GM11168 (cell line): ENCODE measurements around the gene ZNF84.

Experiments used
- in situ Hi-C: fragments of 300-500 bp; cut with MboI; formaldehyde crosslinking; loops from one replicate; pipeline ENCODE4 v1.12.0; 2022; ENCODE audit warnings: low sequenced_read_pairs; ENCODE audit not compliant: unreplicated experiment

ZNF84 gene

DNA sequence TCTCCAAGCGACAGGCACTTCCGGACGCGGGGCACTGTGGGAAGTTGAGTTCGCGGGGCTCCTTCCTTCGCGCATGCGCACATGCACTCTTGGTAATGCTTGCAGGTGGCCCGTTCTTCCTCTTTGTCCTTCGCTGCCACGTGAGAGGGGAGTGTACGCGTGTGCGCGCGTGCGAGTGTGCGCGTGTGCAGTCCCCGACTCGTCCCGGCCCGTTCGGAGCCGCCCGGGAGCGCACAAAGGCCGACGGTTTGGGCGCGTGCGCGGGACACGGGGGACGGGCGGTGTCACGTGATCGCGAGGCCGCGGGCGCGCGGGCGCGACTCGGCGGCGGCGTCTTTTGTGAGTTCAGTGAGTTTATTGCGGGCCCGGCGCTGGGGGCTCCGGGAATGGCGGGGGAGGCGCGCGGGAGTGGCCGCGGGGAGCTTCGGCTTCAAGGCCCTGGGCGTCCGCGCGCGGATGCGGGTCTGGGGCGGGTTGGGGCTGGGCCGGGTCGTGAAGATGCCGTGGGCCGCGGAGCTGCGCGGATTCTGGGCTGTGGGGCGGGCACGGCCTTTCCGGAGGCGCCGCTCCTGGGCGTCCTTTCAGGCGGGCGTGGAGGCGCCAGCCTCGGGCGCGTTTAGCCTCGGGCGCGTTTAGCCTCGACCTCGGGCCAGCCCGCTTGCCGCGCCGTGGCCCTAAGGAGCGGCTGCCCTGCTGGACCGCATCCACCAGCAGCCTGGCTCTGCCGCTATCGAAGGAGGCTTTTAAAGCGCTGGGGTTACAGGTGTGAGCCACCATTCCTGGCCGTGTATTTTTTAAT, at the start of gene ZNF84:
Gene ZNF84, plus strand, starts transcription at position 303 of the 799 bp plus-strand sequence. CDS start 3,959 bp downstream, outside the sequence.
- in situ Hi-C loops: no loop called here

DNA sequence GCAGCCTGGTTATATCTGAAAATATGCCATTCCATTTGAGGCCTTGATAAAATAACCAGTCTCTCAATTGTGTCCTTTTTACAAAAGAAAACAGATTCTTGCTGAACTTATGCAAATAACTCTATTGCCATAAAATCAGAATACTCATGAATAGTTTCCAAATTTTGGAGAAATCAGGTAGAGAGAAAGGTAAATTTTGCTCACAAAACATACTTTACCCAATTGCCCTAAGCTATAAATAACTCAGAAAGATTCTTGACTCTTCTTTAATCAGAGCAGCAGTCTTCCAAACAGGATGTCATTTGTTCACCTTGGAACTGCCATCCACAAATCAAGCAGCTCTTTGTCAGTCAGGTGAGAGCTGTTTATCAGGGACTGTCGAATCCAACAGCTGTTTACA, 38.6 kb upstream of the ZNF84 start:
- in situ Hi-C loops: no loop called here

DNA sequence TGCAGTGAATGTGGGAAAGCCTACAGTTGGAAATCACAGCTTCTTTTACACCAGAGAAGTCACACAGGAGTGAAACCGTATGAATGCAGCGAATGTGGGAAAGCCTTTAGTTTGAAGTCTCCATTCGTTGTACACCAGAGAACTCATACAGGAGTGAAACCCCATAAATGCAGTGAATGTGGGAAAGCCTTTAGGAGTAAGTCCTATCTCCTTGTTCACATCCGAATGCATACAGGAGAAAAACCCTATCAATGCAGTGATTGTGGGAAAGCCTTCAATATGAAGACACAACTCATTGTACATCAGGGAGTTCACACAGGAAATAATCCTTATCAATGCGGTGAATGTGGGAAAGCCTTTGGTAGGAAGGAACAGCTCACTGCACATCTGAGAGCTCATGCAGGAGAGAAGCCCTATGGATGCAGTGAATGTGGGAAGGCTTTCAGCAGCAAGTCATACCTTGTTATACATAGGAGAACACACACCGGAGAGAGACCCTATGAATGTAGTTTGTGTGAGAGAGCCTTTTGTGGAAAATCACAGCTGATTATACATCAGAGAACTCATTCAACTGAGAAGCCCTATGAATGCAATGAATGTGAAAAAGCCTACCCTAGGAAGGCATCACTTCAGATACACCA, 26.5 kb upstream of the ZNF84 start:
- in situ Hi-C loops: no loop called here

DNA sequence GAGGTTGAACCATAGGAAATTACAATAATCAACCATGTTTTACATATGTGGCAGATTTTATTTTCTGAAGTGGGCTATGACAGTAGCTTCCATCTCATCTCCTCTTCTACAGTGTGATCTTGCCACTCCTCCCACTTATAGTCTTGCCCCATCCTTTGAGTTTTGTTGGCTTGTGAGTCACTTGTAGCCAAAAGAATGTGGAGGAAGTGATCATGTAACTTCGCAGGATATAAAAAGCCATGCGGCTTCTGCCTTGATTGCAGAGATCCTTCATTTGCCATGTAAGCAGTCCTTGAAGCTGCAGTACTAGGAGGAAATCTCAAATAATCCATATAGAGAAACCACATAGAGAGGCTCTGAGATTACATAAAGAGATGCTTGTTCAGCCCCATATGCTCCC, 13.7 kb upstream of the ZNF84 start:
- in situ Hi-C loops: no loop called here

DNA sequence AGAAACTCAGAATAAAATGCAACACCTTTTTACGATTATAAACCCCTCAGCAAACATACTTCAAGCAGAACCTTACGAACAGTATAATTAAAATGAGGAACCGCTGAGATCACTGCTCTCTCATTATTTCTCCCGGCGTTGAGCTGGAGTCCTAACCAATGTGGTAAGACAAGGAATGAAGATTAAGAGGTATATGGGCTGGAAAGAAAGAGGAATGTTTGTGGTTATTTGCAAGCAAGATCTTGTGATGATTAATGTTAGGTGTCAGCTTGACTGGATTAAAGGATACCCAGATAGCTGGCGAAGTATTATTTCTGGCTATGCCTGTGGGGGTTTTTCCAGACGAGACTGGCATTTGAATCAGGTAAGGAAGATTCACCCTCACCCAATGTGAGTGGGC, 10.3 kb upstream of the ZNF84 start:
- in situ Hi-C loops: no loop called here

DNA sequence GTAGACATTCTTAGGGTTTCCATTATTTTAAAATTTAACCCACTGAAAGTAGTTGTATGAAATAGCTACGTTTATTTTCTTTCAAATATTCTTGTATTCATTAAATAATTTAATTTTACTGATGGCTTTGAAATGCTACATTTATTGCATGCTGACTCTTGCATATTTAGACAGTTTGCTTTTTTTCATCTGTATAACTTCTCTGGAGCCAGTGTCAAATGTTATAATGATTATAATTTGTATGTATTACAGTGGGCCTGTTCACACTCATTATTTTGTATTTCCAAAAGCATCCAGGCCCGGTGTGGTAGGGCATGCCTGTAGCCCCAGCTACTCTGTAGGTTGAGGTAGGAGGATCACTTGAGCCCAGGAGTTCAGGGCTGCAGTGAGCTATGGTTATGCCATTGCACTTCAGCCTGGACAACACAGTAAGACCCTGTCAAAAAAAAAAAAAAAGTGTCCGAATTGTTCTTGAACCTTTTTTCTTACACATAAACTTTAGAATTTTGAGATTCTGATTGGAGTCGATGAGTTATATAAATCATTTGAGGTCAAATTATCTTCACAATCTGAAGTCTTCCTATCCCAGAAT, 905 bp downstream of the ZNF84 start:
- in situ Hi-C loops: no loop called here

DNA sequence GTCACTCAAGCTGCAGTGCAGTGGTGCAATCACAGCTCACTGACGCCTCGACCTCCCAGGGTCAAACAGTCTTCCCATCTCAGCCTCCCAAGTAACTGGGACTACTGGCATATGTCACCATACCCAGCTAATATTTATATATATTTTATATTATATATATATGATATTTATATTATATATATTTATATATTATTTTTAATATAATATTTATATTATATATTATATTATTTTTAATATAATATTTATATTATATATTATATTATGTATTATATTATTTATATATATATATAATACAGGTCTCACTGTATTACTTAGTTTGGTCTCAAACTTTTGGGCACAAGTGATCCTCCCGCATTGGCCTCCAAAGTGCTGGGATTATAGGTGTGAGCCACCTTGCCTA, 9.4 kb downstream of the ZNF84 start:
- in situ Hi-C loops: no loop called here

DNA sequence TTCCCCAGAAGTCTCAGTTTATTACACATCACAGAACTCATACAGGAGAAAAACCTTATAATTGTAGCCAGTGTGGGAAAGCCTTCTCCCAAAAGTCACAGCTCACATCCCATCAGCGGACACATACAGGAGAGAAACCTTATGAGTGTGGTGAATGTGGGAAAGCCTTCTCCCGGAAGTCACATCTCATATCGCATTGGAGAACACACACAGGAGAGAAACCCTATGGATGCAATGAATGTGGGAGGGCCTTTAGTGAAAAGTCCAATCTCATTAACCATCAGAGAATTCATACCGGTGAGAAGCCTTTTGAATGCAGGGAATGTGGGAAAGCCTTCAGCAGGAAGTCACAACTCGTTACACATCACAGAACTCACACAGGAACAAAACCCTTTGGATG, 20.1 kb downstream of the ZNF84 start:
- in situ Hi-C loops: no loop called here

DNA sequence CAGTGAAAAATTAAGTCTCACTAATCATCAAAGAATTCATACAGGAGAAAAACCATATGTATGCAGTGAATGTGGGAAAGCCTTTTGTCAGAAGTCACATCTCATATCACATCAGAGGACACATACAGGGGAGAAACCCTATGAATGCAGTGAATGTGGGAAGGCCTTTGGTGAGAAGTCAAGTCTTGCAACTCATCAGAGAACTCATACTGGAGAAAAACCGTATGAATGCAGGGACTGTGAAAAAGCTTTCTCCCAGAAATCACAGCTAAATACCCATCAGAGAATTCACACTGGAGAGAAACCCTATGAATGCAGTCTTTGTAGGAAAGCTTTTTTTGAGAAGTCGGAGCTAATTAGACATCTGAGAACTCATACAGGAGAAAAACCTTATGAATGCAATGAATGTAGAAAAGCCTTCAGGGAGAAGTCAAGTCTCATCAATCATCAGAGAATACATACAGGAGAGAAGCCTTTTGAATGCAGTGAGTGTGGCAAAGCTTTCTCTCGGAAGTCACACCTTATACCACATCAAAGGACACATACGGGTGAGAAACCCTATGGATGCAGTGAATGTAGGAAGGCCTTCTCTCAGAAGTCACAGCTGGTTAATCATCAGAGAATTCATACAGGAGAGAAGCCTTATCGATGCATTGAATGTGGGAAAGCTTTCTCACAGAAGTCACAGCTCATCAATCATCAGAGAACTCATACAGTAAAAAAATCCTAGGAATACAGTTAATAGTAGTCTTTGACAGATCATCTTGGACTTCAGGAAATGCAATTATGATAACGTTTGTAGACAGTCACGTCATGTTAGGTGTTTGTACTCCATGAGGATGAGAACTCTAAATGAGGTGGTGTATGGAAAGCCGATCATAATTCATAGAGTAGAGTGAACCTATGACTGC, 21.1 kb downstream of the ZNF84 start:
- in situ Hi-C loops: no loop called here

DNA sequence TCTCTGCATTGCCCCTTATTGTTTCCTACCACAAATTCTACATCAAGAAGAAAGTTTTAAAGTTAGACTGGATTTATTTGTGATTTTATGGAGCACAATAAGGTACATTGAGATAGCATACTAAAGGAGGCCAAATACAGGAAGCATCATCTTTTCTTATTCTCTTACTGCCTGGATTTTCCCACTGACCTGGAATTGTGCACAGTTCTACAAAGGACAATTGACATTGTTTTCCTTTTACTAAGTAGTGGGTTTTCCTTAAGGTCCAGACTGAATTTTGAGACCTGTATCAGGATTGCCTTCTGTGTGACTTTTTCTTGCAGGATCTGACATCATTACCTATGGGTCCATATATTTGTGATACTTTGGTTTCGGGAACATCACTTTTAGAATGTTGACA, 24.6 kb downstream of the ZNF84 start:
- in situ Hi-C loops: no loop called here

DNA sequence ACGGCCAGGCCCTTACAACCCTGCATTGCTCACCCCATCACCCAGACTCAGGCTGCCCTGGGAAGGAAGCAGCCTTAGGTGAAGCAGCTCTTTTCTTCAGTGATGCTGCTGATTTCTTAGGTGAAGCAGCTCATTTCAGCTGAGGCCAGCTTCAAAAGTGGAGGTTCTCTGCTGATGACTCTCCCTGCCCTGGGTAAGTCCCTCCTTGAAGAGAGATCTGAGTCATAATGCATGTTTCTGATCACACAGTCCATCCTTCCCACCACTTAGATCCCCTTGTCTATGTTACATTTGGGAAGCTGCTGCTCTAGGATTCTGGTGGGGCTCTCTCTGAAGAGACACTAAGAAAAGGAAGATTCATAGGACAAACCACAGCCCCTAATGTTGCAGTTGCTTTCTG, 26.2 kb downstream of the ZNF84 start:
- in situ Hi-C loops: no loop called here

DNA sequence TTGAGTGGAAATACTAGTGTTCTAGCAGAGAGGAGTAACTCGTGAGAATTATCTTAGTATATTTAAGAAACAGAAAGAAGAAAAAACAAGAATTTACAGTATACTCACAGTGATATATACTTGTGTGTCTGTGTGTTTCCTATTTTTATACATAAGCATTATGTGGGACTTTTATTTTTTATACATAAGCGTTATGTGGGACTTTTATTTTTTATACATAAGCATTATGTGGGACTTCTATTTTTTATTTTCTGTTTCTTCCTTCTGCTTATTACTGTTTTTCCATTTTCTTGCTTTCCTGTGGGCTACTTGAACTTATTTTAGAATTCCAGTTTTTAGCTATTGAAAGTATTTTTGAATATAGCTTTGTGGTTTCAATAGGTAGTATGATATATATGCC, 36.5 kb downstream of the ZNF84 start:
- in situ Hi-C loops: no loop called here

DNA sequence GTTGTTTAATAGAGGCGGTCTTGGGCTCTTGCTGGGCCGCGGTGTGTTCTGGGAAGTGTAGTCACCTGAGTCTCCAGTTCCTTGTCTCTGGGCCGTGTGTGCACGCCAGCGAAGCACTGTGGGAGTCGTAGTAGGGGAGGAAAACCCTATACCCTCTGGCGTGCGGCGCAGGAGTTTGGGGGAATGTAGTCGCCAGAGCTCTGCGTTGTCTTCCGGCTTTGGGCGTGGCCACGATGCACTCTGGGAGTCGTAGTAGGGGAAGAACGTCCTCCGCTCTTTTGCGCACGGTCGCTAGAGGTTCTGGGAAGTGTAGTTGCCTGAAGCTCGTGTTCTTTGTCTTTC, 42.7 kb downstream of the ZNF84 start:
- in situ Hi-C loops: no loop called here

DNA sequence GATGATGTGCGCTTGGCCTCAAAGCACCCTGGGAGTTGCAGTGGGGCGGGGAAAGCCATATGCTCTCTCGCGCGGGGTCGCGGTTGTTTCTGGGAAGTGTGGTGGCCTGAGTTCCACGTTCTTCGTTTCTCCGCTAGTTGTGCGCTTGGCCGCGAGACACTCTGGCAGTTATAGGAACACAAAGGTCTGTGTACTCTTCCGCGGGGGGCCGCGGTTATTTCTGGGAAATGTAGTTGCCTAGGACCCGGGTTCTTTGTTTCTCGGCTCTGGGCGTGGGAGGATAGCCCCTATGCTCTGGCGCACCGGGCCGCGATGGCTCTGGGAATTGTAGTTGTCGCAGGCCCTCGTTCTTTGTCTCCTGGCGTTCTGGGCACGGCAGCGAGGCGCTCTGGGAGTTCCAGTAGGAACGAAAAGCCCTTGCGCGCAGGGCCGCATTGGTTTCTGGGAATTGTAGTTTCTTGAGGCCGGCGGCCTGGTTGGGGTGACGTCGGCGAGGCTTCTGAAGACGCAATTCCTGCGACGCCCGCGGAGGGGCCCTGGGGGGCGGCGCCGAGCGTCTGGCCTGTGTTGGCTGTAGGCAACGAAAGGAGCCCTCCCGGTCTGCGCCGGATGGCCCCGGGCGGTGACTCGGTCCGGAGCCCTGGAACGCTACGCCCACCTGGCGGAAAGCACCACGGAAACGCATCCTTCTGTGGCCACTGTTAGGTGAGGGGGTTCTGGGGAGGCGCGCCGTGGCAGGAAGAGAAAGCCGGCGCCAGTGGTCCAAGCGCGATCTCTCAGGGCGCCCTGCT, 43.3 kb downstream of the ZNF84 start, which contains the start of gene ZNF140:
Gene ZNF140, plus strand, starts transcription at position 556 of the 791 bp plus-strand sequence. CDS start 398 bp downstream, outside the sequence.
- in situ Hi-C loops: no loop called here

DNA sequence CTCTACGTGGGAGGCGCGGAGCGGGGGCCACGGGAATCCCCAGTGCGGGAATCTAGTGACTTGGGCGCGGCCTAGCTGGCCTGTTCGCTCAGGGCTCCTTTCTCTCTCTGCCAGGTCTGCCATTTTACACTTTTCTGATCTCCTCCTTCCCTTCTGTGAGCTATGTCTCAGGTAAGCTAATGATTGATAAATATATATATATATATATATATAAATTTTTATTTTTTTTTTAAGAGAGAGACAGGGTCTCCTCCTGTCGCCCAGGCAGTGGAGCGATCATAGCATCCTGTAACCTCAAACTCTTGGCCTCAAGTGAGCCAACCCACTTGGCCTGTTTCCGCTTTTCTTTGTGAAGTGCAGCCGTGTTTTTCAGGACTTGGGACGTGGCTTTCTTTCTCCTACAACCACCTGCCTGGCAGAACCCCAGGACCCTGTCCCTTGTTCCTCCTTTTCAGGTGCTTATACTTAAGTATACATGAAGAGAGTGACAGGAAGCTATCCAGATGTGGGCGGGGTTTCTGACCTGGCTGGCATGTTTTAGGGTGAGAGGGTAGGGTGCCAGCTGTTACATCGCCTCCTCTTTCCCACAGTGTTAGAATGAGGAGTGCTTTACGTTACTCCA, 44.0 kb downstream of the ZNF84 start:
- in situ Hi-C loops: no loop called here

DNA sequence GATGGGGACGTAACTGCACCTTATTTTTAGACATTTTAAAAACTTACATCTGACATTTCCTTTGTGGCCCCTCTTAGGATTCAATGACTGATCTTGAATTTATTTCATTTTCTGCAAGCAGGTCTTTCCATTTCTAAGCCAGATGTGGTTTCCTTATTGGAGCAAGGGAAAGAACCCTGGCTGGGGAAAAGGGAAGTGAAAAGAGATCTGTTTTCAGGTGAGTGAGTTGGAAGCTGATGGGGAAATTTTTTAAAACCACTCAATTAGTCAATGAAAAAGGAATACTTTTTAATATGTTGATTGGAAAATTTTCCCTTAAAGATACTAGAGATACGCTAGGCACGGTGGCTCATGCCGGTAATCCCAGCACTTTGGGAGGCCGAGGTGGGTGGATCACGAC, 46.0 kb downstream of the ZNF84 start:
- in situ Hi-C loops: no loop called here

DNA sequence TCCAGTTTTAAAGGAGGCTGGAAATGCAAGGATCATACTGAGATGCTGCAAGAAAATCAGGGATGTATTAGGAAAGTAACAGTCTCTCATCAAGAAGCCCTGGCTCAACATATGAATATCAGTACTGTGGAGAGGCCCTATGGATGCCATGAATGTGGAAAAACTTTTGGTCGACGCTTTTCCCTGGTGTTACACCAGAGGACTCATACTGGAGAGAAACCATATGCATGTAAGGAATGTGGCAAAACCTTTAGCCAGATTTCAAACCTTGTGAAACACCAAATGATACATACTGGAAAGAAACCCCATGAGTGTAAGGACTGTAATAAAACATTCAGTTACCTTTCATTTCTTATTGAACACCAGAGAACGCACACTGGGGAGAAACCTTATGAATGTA, 68.3 kb downstream of the ZNF84 start:
- in situ Hi-C loops: no loop called here

DNA sequence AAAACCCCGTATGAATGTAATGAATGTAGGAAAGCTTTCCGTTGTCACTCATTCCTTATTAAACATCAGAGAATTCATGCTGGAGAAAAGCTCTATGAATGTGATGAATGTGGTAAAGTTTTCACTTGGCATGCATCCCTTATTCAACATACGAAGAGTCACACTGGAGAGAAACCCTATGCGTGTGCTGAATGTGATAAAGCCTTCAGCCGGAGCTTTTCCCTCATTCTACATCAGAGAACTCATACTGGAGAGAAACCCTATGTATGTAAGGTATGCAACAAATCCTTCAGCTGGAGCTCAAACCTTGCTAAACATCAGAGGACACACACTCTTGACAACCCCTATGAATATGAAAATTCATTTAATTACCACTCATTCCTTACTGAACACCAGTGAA, 68.9 kb downstream of the ZNF84 start:
- in situ Hi-C loops: no loop called here

DNA sequence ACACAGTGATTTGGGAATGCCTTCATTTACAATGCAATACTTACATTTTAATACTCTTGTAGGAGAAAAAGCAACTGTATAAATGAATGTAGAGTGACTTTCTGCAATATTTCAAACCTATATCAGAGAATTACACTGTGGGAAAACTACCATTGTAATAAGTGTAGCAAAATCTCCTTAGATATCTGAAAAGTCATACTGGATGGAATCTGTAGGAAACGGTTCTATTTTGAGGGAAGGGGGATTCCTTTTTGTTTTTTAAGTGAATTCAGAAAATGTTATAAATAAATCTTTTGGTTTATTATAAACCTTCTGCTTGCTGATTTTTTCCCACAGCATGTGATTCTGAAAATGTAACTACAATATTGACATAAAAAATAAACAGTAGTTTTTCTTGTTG, 69.8 kb downstream of the ZNF84 start:
- in situ Hi-C loops: no loop called here
